DMS53 (cell line): Measurements from ENCODE around the gene CC2D2A.
"Not testable (repeated sequence)": the region's sequence is repeated elsewhere in the genome, so short reads cannot be mapped to it uniquely, and the experiment has no call there.

Experiments
- DNase-seq: peaks from one replicate; lab custom pipeline; 2025; lab: John Stamatoyannopoulos, UW

The CC2D2A gene

GRCh38 chr4:15516494-15516893 is 46.8 kb downstream of the CC2D2A start:
- DNase-seq: no peak

- not testable (repeated sequence) for DNase-seq
Measured at GRCh38 chr4:15517681-15518080, 48.0 kb downstream of the CC2D2A start.

- DNase-seq: no peak
Measured at GRCh38 chr4:15521442-15522039, 51.9 kb downstream of the CC2D2A start.

- no peak for DNase-seq
Measured at GRCh38 chr4:15525080-15525479, 55.4 kb downstream of the CC2D2A start.

- no peak for DNase-seq
Measured at GRCh38 chr4:15526924-15527592, 57.4 kb downstream of the CC2D2A start.

- no peak for DNase-seq
Measured at GRCh38 chr4:15531792-15532191, 62.1 kb downstream of the CC2D2A start.

- no peak for DNase-seq
Measured at GRCh38 chr4:15533817-15534216, 64.1 kb downstream of the CC2D2A start.

- DNase-seq: no peak
Measured at GRCh38 chr4:15535599-15535998, 65.9 kb downstream of the CC2D2A start.

GRCh38 chr4:15536552-15537499 is 67.1 kb downstream of the CC2D2A start:
- no peak for DNase-seq

- DNase-seq: no peak
Measured at GRCh38 chr4:15541941-15542340, 72.3 kb downstream of the CC2D2A start.

- DNase-seq: no peak
Measured at GRCh38 chr4:15542760-15543159, 73.1 kb downstream of the CC2D2A start.

- no peak for DNase-seq
Measured at GRCh38 chr4:15543537-15544247, 74.0 kb downstream of the CC2D2A start.

- DNase-seq: no peak
Measured at GRCh38 chr4:15544248-15544729, 74.6 kb downstream of the CC2D2A start.

GRCh38 chr4:15545371-15545770 is 75.7 kb downstream of the CC2D2A start:
- no peak for DNase-seq

- no peak for DNase-seq
Measured at GRCh38 chr4:15547392-15547791, 77.7 kb downstream of the CC2D2A start.

GRCh38 chr4:15550491-15550890 is 80.8 kb downstream of the CC2D2A start:
- DNase-seq: peak; percentile 38

GRCh38 chr4:15551740-15552446 is 82.2 kb downstream of the CC2D2A start:
- DNase-seq: peak; percentile 85

GRCh38 chr4:15552557-15553362 is 83.1 kb downstream of the CC2D2A start:
- peak; percentile 80 for DNase-seq

- no peak for DNase-seq
Measured at GRCh38 chr4:15556511-15557092, 86.9 kb downstream of the CC2D2A start.
